GM23248 (cell line): Measurements from ENCODE around the gene ZDHHC3. TPM values are rescaled to one million over a fixed set of nuclear protein-coding genes. Genes with fewer than 3 reads are reported as not detected.
"Not testable (repeated sequence)": the region's sequence is repeated elsewhere in the genome, so short reads cannot be mapped to it uniquely, and the experiment has no call there.

Experiments
- DNase-seq: peaks from one replicate; pipeline ENCODE4 v3.0.0-alpha.2; 2015
- H2AFZ ChIP-seq: fragments of 200-600 bp; sonication (generic); 2 replicates; pipeline ENCODE4 v1.6.1; 2016; ENCODE audit warnings: antibody characterized with exemption
- H3F3A ChIP-seq: fragments of 200-600 bp; sonication (generic); 2 replicates; pipeline ENCODE4 v1.6.1; 2016; ENCODE audit warnings: mild to moderate bottlenecking, antibody characterized with exemption, mixed run types; ENCODE audit not compliant: insufficient read depth
- H3K27ac ChIP-seq: fragments of 200-600 bp; sonication (generic); 2 replicates; pipeline ENCODE4 v1.5.1; 2016; ENCODE audit warnings: mild to moderate bottlenecking
- H3K27me3 ChIP-seq: fragments of 200-600 bp; sonication (generic); replicated peaks from 2 replicates; pipeline ENCODE4 v1.6.1; 2016; ENCODE audit warnings: mild to moderate bottlenecking; ENCODE audit not compliant: insufficient read depth
- H3K36me3 ChIP-seq: fragments of 200-600 bp; sonication (generic); 2 replicates; pipeline ENCODE4 v1.6.1; 2016; ENCODE audit warnings: low read depth, mild to moderate bottlenecking
- H3K4me1 ChIP-seq: fragments of 200-600 bp; sonication (generic); 2 replicates; pipeline ENCODE4 v1.6.1; 2016; ENCODE audit warnings: mild to moderate bottlenecking; ENCODE audit not compliant: insufficient read depth
- H3K4me2 ChIP-seq: fragments of 200-600 bp; sonication (generic); one replicate; pipeline ENCODE4 v1.6.1; 2016; ENCODE audit warnings: mild to moderate bottlenecking; ENCODE audit not compliant: unreplicated experiment
- H3K4me3 ChIP-seq: fragments of 200-600 bp; sonication (generic); 2 replicates; pipeline ENCODE4 v1.5.1; 2016; ENCODE audit warnings: mild to moderate bottlenecking
- H3K79me2 ChIP-seq: fragments of 200-600 bp; sonication (generic); 2 replicates; pipeline ENCODE4 v1.6.1; 2016; ENCODE audit warnings: mild to moderate bottlenecking; ENCODE audit not compliant: insufficient read depth
- H3K9ac ChIP-seq: fragments of 200-600 bp; sonication (generic); 2 replicates; pipeline ENCODE4 v1.6.1; 2016; ENCODE audit warnings: mild to moderate bottlenecking
- H3K9me2 ChIP-seq: fragments of 200-600 bp; sonication (generic); 2 replicates; pipeline ENCODE4 v1.6.1; 2016; ENCODE audit warnings: mixed run types, mild to moderate bottlenecking, moderate library complexity; ENCODE audit not compliant: insufficient read depth
- H3K9me3 ChIP-seq: fragments of 200-600 bp; sonication (generic); one replicate; pipeline ENCODE4 v1.6.1; 2017; ENCODE audit warnings: low read depth
- H4K20me1 ChIP-seq: fragments of 200-600 bp; sonication (generic); 2 replicates; pipeline ENCODE4 v1.6.0; 2016; ENCODE audit not compliant: insufficient read depth
- EZH2 ChIP-seq: fragments of 200-600 bp; sonication (generic); IDR thresholded peaks from 2 replicates; pipeline ENCODE4 v1.6.1; 2018; ENCODE audit warnings: antibody characterized with exemption, mild to moderate bottlenecking; ENCODE audit not compliant: insufficient read depth, poor library complexity, severe bottlenecking
- EZH2phosphoT487 ChIP-seq: fragments of 200-600 bp; sonication (generic); IDR thresholded peaks from 2 replicates; pipeline ENCODE4 v1.6.1; 2018; ENCODE audit warnings: antibody characterized with exemption, moderate library complexity, mild to moderate bottlenecking, low read depth; ENCODE audit not compliant: insufficient read depth
- WGBS, 2 experiments: methylation state at CpG; one replicate each; pipeline ENCODE4 v1.1.6; 2015 to 2017; ENCODE audit warnings: low lambda C conversion rate in 2 of 2, low coverage in 1 of 2; ENCODE audit errors: missing lambda C conversion rate in 2 of 2; 5-methylcytosine and 5-hydroxymethylcytosine counted together
- in situ Hi-C: fragments of 300-500 bp; cut with MboI; formaldehyde crosslinking; loops from 2 replicates; pipeline ENCODE4 v1.15.0; 2020
- polyA plus RNA-seq: library from polyadenylated mRNA; unstranded; fragments of >200 nt; fragmentation: Nextera tagmentation; extraction: Ambion mirVana; gene quantifications from 2 replicates; pipeline ENCODE4 v1.2.1, GENCODE V29; 2016
- total RNA-seq: library from RNA; depleted of rRNA; stranded (reverse); fragments of >200 nt; shearing (Covaris generic); gene quantifications from 2 replicates; pipeline ENCODE4 v1.2.3, GENCODE V29; 2014

Gene ZDHHC3
- total and polyA plus RNA-seq, 2 experiments from 2014 or later = 48.7 to 76.2 TPM

- Histone ChIP-seq H3K4me1 (peaks cover 19% of the 10 kb centered on the region), H3K27me3 (no peaks in the 10 kb centered on the region), H3K4me3 (no peak overlapping the region), H2AFZ (no peak overlapping the region), H3K9me3 (no peaks in the 10 kb centered on the region), H3F3A (peaks cover 30% of the 10 kb centered on the region), H3K9ac (no peak overlapping the region), H4K20me1 (no peaks in the 10 kb centered on the region), H3K36me3 (no peaks in the 10 kb centered on the region), H3K79me2 (peaks cover 79% of the 10 kb centered on the region), H3K9me2 (no peaks in the 10 kb centered on the region), H3K4me2 (no peak overlapping the region), H3K27ac (no peak overlapping the region)
- no peak for TF ChIP-seq EZH2
- no peak for TF ChIP-seq EZH2phosphoT487
- DNase-seq = no peak
- in situ Hi-C loops = no loop called here
- whole genome bisulfite sequencing, 2 experiments = 87 to 93% methylated on average over 8 of the region's 8 CpGs
Observed at GRCh38 chr3:44989141-44989540, 13.2 kb upstream of the ZDHHC3 start.

DNA sequence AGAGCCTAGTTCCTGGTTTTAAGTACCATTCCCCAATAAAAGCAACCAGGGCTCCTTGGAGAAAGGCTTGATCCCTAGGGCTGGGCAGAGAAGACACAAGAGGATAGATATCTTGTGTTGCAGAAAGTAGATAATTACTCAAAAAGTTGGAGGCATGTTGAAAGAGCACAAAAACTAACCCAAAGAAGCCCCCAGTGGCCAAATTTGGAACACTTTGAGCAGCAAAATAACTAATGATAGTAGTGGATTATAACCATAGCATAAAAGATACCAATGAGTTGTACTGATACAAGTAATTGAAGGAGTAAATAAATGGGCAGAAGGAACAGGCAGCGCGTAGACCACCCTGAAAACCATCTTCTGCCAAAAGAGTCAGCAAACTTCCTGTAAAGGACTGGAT lies 12.1 kb upstream of the ZDHHC3 start:
- peak; percentile 36 for DNase-seq
- no peak overlapping the region for H3K4me3 ChIP-seq
- H2AFZ ChIP-seq = no peak overlapping the region
- H3K36me3 ChIP-seq = no peaks in the 10 kb centered on the region
- no peak overlapping the region for H3K9ac ChIP-seq
- no peaks in the 10 kb centered on the region for H3K9me3 ChIP-seq
- no peaks in the 10 kb centered on the region for H3K27me3 ChIP-seq
- H3K4me1 ChIP-seq = peaks cover 14% of the 10 kb centered on the region
- H3K27ac ChIP-seq = no peak overlapping the region
- no peaks in the 10 kb centered on the region for H3K9me2 ChIP-seq
- 98 to 100% methylated on average over 2 of the region's 2 CpGs for WGBS, 2 experiments
- in situ Hi-C loops = no loop called here
- H3K79me2 ChIP-seq = peaks cover 89% of the 10 kb centered on the region
- H3K4me2 ChIP-seq = no peak overlapping the region
- no peak for TF ChIP-seq EZH2
- TF ChIP-seq EZH2phosphoT487 = no peak
- no peaks in the 10 kb centered on the region for H4K20me1 ChIP-seq
- peaks cover 19% of the 10 kb centered on the region for H3F3A ChIP-seq

DNA sequence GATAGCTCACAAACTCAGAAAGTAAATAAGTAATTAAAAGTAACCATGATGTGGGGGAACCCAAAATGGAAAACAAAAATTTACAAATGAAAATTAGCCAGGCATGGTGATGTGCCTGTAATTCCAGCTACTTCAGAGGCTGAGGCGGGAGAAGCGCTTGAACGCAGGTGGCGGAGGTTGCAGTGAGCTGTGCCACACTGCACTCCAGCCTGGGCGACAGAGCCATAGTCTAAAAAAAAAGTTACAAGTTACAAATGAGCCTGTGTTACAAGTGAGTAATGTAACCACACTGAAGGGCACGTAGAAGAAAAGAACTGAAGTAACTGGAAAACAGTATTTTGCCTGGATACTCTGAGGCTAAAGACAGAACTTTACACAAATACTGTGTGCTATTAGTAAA lies 11.4 kb upstream of the ZDHHC3 start:
- peaks cover 94% of the 10 kb centered on the region for H3K79me2 ChIP-seq
- no peak overlapping the region for H2AFZ ChIP-seq
- no peak overlapping the region for H3K9ac ChIP-seq
- H3K4me1 ChIP-seq = peaks cover 7% of the 10 kb centered on the region; the same call in 1 of the 2 replicates
- no peaks in the 10 kb centered on the region for H4K20me1 ChIP-seq
- no peak for TF ChIP-seq EZH2phosphoT487
- no peak for TF ChIP-seq EZH2
- no peak for DNase-seq
- H3F3A ChIP-seq = peaks cover 12% of the 10 kb centered on the region
- no peak overlapping the region for H3K27ac ChIP-seq
- H3K4me2 ChIP-seq = no peak overlapping the region
- H3K36me3 ChIP-seq = no peaks in the 10 kb centered on the region
- H3K4me3 ChIP-seq = no peak overlapping the region
- WGBS, 2 experiments = 80 to 82% methylated on average over 6 of the region's 6 CpGs
- no peaks in the 10 kb centered on the region for H3K9me2 ChIP-seq
- no peaks in the 10 kb centered on the region for H3K27me3 ChIP-seq
- H3K9me3 ChIP-seq = no peaks in the 10 kb centered on the region
- in situ Hi-C loops = no loop called here

- H3K27me3 ChIP-seq, H3K4me2 ChIP-seq, H2AFZ ChIP-seq, H3K9ac ChIP-seq, H3K9me2 ChIP-seq, H3F3A ChIP-seq, DNase-seq, H4K20me1 ChIP-seq, H3K9me3 ChIP-seq, H3K36me3 ChIP-seq, H3K4me3 ChIP-seq, in situ Hi-C loops, H3K27ac ChIP-seq, H3K4me1 ChIP-seq: not testable (repeated sequence)
- H3K79me2 ChIP-seq = peaks cover 94% of the 10 kb centered on the region
- 95 to 99% methylated on average over 7 to 14 of the region's 14 CpGs for WGBS, 2 experiments
Observed at GRCh38 chr3:44986330-44986729, 10.4 kb upstream of the ZDHHC3 start.

- no peak overlapping the region for H3K27ac ChIP-seq
Observed at GRCh38 chr3:44984335-44984734, 8.4 kb upstream of the ZDHHC3 start.

More at GRCh38 chr3:44984335-44984734, 8.4 kb upstream of the ZDHHC3 start:
- peaks cover 6% of the 10 kb centered on the region for H3K4me1 ChIP-seq
- H3K9ac ChIP-seq = no peak overlapping the region
- TF ChIP-seq EZH2 = no peak
- no peak for TF ChIP-seq EZH2phosphoT487
- H3F3A ChIP-seq = no peaks in the 10 kb centered on the region; the same call in 1 of the 2 replicates
- no peaks in the 10 kb centered on the region for H3K9me3 ChIP-seq
- in situ Hi-C loops = no loop called here
- 94 to 98% methylated on average over 2 of the region's 2 CpGs for WGBS, 2 experiments
- H3K27me3 ChIP-seq = no peaks in the 10 kb centered on the region
- H3K79me2 ChIP-seq = peaks cover 97% of the 10 kb centered on the region
- H3K36me3 ChIP-seq = no peaks in the 10 kb centered on the region
- H3K4me2 ChIP-seq = no peak overlapping the region
- no peaks in the 10 kb centered on the region for H4K20me1 ChIP-seq
- DNase-seq = no peak
- no peak overlapping the region for H2AFZ ChIP-seq
- H3K9me2 ChIP-seq = no peaks in the 10 kb centered on the region
- H3K4me3 ChIP-seq = no peak overlapping the region
